ENCODE data around the gene RAB11A. TPM values are rescaled to one million over a fixed set of nuclear protein-coding genes. Genes with fewer than 3 reads are reported as not detected.

RAB11A gene
- total and polyA plus RNA-seq, 12 donors, result 45.7 to 705 (median 348) TPM

DNA sequence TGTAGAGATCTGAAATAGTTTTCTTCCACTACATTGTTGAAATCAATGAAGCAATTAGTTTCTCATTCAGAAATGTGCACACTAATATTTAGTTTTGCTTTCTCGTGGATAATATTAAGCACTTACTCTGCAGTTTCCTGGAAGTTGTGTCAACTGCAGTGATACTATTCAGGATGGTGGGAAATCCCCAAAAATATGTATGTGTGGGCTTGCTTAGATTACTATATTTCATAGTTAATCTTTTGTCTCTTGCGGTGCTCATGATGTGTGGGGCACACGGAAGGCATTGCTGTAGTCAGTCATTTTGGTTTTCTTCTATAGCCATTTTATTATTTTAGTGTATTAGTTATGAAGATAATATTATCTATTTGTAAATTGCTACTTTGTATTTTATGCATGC, 19.7 kb downstream of the RAB11A start:
- 79 to 80% (median 79%) methylated on average over 3 of the region's 3 CpGs for WGBS, 4 donors
- Histone ChIP-seq H3K27me3 (no peaks in the 10 kb centered on the region), H3K4me1 (replicated peaks in 1 of 2) (peaks cover 3 to 8% of the 10 kb centered on the region in 2 donors), H3K36me3 (replicated peaks in 1 of 2) (peaks cover 0 to 45% of the 10 kb centered on the region in 2 donors), H3K9me3 (replicated peaks in 1 of 3) (no peaks in the 10 kb centered on the region), H3K27ac (no peak overlapping the region), H3K4me3 (no peak overlapping the region)
- intact Hi-C loops (cut with DNase I), result no loop called here
- no peak for DNase-seq
- TF ChIP-seq, protein P1, sequence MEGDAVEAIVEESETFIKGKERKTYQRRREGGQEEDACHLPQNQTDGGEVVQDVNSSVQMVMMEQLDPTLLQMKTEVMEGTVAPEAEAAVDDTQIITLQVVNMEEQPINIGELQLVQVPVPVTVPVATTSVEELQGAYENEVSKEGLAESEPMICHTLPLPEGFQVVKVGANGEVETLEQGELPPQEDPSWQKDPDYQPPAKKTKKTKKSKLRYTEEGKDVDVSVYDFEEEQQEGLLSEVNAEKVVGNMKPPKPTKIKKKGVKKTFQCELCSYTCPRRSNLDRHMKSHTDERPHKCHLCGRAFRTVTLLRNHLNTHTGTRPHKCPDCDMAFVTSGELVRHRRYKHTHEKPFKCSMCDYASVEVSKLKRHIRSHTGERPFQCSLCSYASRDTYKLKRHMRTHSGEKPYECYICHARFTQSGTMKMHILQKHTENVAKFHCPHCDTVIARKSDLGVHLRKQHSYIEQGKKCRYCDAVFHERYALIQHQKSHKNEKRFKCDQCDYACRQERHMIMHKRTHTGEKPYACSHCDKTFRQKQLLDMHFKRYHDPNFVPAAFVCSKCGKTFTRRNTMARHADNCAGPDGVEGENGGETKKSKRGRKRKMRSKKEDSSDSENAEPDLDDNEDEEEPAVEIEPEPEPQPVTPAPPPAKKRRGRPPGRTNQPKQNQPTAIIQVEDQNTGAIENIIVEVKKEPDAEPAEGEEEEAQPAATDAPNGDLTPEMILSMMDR (IDR thresholded peaks at IDR 0.05), result no peak
- TF ChIP-seq POLR2A (IDR thresholded peaks at IDR 0.05), result no peak

DNA sequence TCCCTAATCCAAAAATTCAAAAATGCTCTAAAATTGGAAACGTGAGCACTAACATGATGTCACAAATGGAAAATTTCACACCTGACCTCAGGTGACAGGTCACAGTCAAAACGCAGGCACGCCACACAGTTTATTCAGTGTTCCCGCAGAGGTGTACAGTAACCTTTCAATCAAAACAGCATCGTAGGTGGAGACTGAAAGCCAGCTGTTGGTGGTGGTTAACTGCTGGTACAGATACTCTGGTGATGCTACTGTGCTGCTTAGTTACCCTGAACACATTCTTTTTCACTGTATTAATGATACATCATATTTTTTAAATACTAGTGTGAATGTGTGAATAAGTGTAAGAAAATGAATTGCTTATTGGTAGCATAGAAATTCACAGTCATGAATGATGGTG, 23.8 kb downstream of the RAB11A start:
- TF ChIP-seq POLR2A (IDR thresholded peaks at IDR 0.05), result no peak
- TF ChIP-seq, protein P1 (IDR thresholded peaks at IDR 0.05), result no peak
- Histone ChIP-seq H3K27ac (no peak overlapping the region), H3K9me3 (replicated peaks in 1 of 3) (no peaks in the 10 kb centered on the region), H3K4me1 (replicated peaks in 1 of 2) (peaks cover 14 to 17% of the 10 kb centered on the region in 2 donors), H3K27me3 (no peaks in the 10 kb centered on the region), H3K4me3 (no peak overlapping the region), H3K36me3 (replicated peaks in 1 of 2) (peaks cover 0 to 21% of the 10 kb centered on the region in 2 donors)
- 90 to 92% (median 92%) methylated on average over 5 of the region's 5 CpGs for WGBS, 4 donors
- intact Hi-C loops (cut with DNase I), result no loop called here
- no peak for DNase-seq

DNA sequence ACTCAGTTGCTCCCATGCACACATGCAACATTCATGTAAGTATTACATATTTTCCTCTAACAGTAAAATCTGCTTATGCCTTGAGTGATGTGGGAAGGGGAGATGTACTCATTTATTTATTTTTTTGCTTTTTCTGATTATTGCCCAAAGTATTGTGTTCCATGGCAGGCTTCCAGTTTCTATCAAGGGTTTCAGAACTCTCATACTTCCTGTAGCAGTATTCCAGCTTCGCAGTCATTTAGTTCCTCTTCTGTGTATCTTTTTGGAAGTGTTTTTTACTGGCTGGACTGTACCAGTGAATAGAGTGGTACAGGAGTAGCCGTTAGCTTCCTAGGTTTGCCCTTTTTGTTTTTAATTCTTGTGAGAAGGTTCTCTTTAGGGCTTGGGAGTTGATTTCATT, 26.9 kb downstream of the RAB11A start:
- Histone ChIP-seq H3K27me3 (no peaks in the 10 kb centered on the region), H3K36me3 (replicated peaks in 1 of 2) (peaks cover 0 to 10% of the 10 kb centered on the region in 2 donors)

DNA sequence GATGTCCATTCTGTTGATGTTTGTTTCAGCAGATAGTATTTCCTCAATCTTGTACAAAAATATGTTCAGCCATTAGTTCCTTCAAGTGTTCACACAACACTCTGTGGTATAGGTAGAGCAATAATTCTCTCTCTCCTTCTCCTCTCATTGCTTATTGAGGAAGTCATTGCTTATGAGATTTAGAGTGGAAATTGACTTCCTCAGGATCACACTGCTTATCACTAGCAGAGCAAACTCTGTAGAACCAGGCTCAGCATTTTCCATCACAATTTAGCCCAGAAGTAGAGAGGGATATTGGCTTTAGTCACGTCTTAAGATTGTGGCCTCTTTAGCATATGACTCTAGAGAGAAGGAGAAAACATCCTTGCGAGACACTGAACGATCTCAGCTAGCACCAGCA, 31.2 kb downstream of the RAB11A start:
- no peak overlapping the region for H3K27ac ChIP-seq
- no peaks in the 10 kb centered on the region for H3K27me3 ChIP-seq
- H3K4me3 ChIP-seq, result no peak overlapping the region
- intact Hi-C loops (cut with DNase I), result no loop called here
- H3K4me1 ChIP-seq (replicated peaks in 1 of 2), result peaks cover 30 to 52% of the 10 kb centered on the region in 2 donors
- TF ChIP-seq, protein P1 (IDR thresholded peaks at IDR 0.05), result no peak
- TF ChIP-seq POLR2A (IDR thresholded peaks at IDR 0.05), result no peak
- no peaks in the 10 kb centered on the region for H3K9me3 ChIP-seq (replicated peaks in 1 of 3)
- H3K36me3 ChIP-seq (replicated peaks in 1 of 2), result peaks cover 0 to 15% of the 10 kb centered on the region in 2 donors
- DNase-seq, result no peak
- 93 to 96% (median 94%) methylated on average over 3 of the region's 3 CpGs for WGBS, 4 donors

More for the DNA sequence above, 26.9 kb downstream of the RAB11A start:
- no peak for TF ChIP-seq POLR2A (IDR thresholded peaks at IDR 0.05)
- TF ChIP-seq, protein P1 (IDR thresholded peaks at IDR 0.05), result no peak
- DNase-seq, result no peak
- Histone ChIP-seq H3K4me3 (no peak overlapping the region), H3K9me3 (replicated peaks in 1 of 3) (no peaks in the 10 kb centered on the region), H3K4me1 (replicated peaks in 1 of 2) (peaks cover 14 to 20% of the 10 kb centered on the region in 2 donors), H3K27ac (peak overlapping the region in 1 of 5 donors; percentile 20)
- WGBS, 4 donors, result 42 to 69% (median 58%) methylated on average over 2 of the region's 2 CpGs
- intact Hi-C loops (cut with DNase I), result no loop called here

All from adrenal gland (tissue), 12 donors.